ENCODE measurements around the gene WDR36. TPM values are rescaled to one million over a fixed set of nuclear protein-coding genes. Genes with fewer than 3 reads are reported as not detected.
A peak's percentile ranks its signal among the peaks of the same experiment; 100 is the strongest.

Gene WDR36
- total and polyA plus RNA-seq, 9 of the 15 experiments (the other 6 are each of a cell fraction or from before 2014, with no cell fraction given): 25.7 to 68.0 (median 41.5) TPM

DNA sequence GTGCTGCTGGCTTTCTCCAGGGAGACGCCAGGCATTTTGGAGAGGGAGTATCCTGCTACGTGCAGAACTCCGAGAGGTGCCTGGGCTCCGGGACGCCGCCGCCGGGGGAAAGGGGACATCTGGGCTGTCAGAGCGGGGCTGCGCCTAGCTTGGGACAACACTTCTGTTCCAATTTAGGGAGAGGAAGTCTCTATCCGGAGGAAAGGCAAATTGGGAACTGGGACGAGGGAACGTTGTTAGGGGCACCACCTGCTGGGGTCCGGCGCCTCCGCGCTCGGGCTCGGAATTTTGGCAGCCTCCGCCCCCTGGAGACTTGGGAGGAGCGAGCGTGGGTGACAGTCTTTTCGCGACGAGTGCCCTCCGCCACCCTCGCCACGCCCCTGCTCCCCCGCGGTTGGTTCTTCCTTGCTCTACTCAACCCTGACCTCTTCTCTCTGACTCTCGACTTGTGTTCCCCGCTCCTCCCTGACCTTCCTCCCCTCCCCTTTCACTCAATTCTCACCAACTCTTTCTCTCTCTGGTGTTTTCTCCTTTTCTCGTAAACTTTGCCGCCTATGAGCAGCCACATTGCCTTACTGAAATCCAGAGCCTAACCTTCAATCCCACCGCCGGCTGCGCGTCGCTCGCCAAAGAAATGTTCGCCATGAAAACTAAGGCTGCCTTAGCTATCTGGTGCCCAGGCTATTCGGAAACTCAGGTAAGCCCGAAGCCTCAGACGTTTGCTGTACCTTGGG is 19.0 kb upstream of the WDR36 start (continued):
- TF ChIP-seq CXXC5 (CRISPR knock-in tag; IDR thresholded peaks at IDR 0.05): peak; percentile 65
- TF ChIP-seq CREB1 (IDR thresholded peaks at IDR 0.05): no peak
- TF ChIP-seq CREB1 (CRISPR knock-in tag; IDR thresholded peaks at IDR 0.05): no peak
- TF ChIP-seq LCOR (CRISPR knock-in tag; IDR thresholded peaks at IDR 0.05): peak; percentile 41; the same call in 1 of the 2 replicates
- TF ChIP-seq PHF8 (IDR thresholded peaks at IDR 0.05; ENCODE audit: borderline replicate concordance, low read length): peak; percentile 21; the same call in 1 of the 2 replicates
- TF ChIP-seq KLF1 (tag; IDR thresholded peaks at IDR 0.05): 0 out of 2 replicates have a peak, but pooled peaks have one; percentile 62
- TF ChIP-seq POLR2B (IDR thresholded peaks at IDR 0.05; ENCODE audit: low read depth, partially characterized antibody): peak; percentile 52
- TF ChIP-seq ZNF134 (CRISPR knock-in tag; conservative IDR thresholded peaks at IDR 0.05): no peak
- peak; percentile 28; the same call in 1 of the 2 replicates for TF ChIP-seq HDAC2 (IDR thresholded peaks at IDR 0.05)
- TF ChIP-seq SPI1 (IDR thresholded peaks at IDR 0.05; ENCODE audit: borderline replicate concordance, low read depth, low read length): peak; percentile 25; the same call in 1 of the 2 replicates
- TF ChIP-seq, protein P1, sequence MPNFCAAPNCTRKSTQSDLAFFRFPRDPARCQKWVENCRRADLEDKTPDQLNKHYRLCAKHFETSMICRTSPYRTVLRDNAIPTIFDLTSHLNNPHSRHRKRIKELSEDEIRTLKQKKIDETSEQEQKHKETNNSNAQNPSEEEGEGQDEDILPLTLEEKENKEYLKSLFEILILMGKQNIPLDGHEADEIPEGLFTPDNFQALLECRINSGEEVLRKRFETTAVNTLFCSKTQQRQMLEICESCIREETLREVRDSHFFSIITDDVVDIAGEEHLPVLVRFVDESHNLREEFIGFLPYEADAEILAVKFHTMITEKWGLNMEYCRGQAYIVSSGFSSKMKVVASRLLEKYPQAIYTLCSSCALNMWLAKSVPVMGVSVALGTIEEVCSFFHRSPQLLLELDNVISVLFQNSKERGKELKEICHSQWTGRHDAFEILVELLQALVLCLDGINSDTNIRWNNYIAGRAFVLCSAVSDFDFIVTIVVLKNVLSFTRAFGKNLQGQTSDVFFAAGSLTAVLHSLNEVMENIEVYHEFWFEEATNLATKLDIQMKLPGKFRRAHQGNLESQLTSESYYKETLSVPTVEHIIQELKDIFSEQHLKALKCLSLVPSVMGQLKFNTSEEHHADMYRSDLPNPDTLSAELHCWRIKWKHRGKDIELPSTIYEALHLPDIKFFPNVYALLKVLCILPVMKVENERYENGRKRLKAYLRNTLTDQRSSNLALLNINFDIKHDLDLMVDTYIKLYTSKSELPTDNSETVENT (CRISPR knock-in tag; IDR thresholded peaks at IDR 0.05): no peak
- TF ChIP-seq MYC (IDR thresholded peaks at IDR 0.05; ENCODE audit: low read depth, low read length): peak; percentile 11; the same call in 1 of the 2 replicates
- TF ChIP-seq MYC (CRISPR knock-in tag; IDR thresholded peaks at IDR 0.05; ENCODE audit: borderline replicate concordance, low read depth): no peak
- TF ChIP-seq, protein P2, sequence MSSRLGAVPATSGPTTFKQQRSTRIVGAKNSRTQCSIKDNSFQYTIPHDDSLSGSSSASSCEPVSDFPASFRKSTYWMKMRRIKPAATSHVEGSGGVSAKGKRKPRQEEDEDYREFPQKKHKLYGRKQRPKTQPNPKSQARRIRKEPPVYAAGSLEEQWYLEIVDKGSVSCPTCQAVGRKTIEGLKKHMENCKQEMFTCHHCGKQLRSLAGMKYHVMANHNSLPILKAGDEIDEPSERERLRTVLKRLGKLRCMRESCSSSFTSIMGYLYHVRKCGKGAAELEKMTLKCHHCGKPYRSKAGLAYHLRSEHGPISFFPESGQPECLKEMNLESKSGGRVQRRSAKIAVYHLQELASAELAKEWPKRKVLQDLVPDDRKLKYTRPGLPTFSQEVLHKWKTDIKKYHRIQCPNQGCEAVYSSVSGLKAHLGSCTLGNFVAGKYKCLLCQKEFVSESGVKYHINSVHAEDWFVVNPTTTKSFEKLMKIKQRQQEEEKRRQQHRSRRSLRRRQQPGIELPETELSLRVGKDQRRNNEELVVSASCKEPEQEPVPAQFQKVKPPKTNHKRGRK (tag; IDR thresholded peaks at IDR 0.05): 0 out of 2 replicates have a peak, but pooled peaks have one; percentile 11
